ENCODE results near the gene RCVRN.

DNA sequence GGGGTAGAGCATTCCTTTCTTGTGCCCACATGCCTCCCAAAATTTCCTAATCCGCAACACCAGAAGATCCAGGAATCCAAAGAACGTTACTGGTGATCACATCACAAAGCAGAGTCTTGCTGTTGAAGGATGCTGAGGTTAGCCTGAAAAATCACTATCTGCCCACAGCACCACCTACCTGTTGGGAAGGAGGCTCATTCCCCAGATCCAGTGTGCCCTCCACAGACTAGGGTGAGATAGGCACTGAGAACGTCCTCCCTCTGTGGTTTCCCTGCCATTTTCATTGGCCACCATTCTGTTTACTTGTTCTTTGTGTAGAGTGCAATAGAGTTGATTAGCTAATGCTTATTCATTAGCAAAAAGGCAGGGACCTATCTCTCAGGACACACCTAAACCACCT, 30.3 kb downstream of the RCVRN start:
- TF ChIP-seq, protein P1, sequence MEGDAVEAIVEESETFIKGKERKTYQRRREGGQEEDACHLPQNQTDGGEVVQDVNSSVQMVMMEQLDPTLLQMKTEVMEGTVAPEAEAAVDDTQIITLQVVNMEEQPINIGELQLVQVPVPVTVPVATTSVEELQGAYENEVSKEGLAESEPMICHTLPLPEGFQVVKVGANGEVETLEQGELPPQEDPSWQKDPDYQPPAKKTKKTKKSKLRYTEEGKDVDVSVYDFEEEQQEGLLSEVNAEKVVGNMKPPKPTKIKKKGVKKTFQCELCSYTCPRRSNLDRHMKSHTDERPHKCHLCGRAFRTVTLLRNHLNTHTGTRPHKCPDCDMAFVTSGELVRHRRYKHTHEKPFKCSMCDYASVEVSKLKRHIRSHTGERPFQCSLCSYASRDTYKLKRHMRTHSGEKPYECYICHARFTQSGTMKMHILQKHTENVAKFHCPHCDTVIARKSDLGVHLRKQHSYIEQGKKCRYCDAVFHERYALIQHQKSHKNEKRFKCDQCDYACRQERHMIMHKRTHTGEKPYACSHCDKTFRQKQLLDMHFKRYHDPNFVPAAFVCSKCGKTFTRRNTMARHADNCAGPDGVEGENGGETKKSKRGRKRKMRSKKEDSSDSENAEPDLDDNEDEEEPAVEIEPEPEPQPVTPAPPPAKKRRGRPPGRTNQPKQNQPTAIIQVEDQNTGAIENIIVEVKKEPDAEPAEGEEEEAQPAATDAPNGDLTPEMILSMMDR (IDR thresholded peaks at IDR 0.05; ENCODE audit: insufficient read depth, low read length, poor library complexity, severe bottlenecking): no peak
- no peak for TF ChIP-seq EZH2phosphoT487 (conservative IDR thresholded peaks at IDR 0.05; ENCODE audit: low read length)
